Measurements from ENCODE around the gene MBD4. TPM values are rescaled to one million over a fixed set of nuclear protein-coding genes. Genes with fewer than 3 reads are reported as not detected.
"Not testable (repeated sequence)": the region's sequence is repeated elsewhere in the genome, so short reads cannot be mapped to it uniquely, and the experiment has no call there.

The MBD4 gene
- total RNA-seq, 4 donors from 2014 or later: 15.0 to 34.4 (median 30.4) TPM

- intact Hi-C loops (cut with DNase I; ENCODE audit: low total_unique reads) (no loop called here), in situ Hi-C loops (cut with MboI; ENCODE audit: low pct_ligation_motif_present in 1 of 4, low pct_unique_long_range_greater_than_20kb in 1 of 4, low sequenced_read_pairs in 3 of 4) (no loop called here)
- H3K9me3 ChIP-seq: no peaks in the 10 kb centered on the region
- no peak for DNase-seq
- H3K4me3 ChIP-seq: no peak overlapping the region
- no peak overlapping the region for H3K27ac ChIP-seq
- TF ChIP-seq POLR2AphosphoS5 (IDR thresholded peaks at IDR 0.05): no peak
- TF ChIP-seq EP300 (IDR thresholded peaks at IDR 0.05; ENCODE audit: low read depth): no peak
- no peak for TF ChIP-seq CTCF (IDR thresholded peaks at IDR 0.05)
- no peak for TF ChIP-seq POLR2A (IDR thresholded peaks at IDR 0.05)
- no peaks in the 10 kb centered on the region for H3K27me3 ChIP-seq
- peaks cover 0 to 4% (median 0%) of the 10 kb centered on the region in 4 donors for H3K4me1 ChIP-seq
- peaks cover 0 to 6% (median 0%) of the 10 kb centered on the region in 4 donors for H3K36me3 ChIP-seq
- WGBS, 2 donors (ENCODE audit: low coverage in 1 of 2): 71 to 82% methylated on average over 4 to 18 of the region's 18 CpGs
Observed at GRCh38 chr3:129384594-129385323, 55.0 kb downstream of the MBD4 start.

GRCh38 chr3:129384103-129384502 is 55.6 kb downstream of the MBD4 start:
- DNase-seq; intact Hi-C loops (cut with DNase I; ENCODE audit: low total_unique reads); in situ Hi-C loops (cut with MboI; ENCODE audit: low pct_ligation_motif_present in 1 of 4, low pct_unique_long_range_greater_than_20kb in 1 of 4, low sequenced_read_pairs in 3 of 4); H3K27ac ChIP-seq; H3K36me3 ChIP-seq; H3K27me3 ChIP-seq; H3K4me3 ChIP-seq; H3K4me1 ChIP-seq; H3K9me3 ChIP-seq: not testable (repeated sequence)
- 69% methylated on average over 5 of the region's 5 CpGs; no CpG with 5 or more reads in 1 of the 2 donors for WGBS, 2 donors (ENCODE audit: low coverage in 1 of 2)

GRCh38 chr3:129383292-129383860 is 56.4 kb downstream of the MBD4 start:
- WGBS, 2 donors (ENCODE audit: low coverage in 1 of 2): 0 to 41% methylated on average over 1 to 6 of the region's 6 CpGs

GRCh38 chr3:129382366-129382765 is 57.4 kb downstream of the MBD4 start:
- Histone ChIP-seq H3K9me3 (no peaks in the 10 kb centered on the region), H3K36me3 (no peaks in the 10 kb centered on the region), H3K27ac (no peak overlapping the region), H3K27me3 (no peaks in the 10 kb centered on the region), H3K4me1 (peaks cover 0 to 6% (median 3%) of the 10 kb centered on the region in 4 donors), H3K4me3 (no peak overlapping the region)
- no peak for DNase-seq
- 71% methylated on average over 2 of the region's 2 CpGs; no CpG with 5 or more reads in 1 of the 2 donors for WGBS, 2 donors (ENCODE audit: low coverage in 1 of 2)
- TF ChIP-seq EP300 (IDR thresholded peaks at IDR 0.05; ENCODE audit: low read depth) (no peak), CTCF (IDR thresholded peaks at IDR 0.05) (no peak), POLR2AphosphoS5 (IDR thresholded peaks at IDR 0.05) (no peak)
- intact Hi-C loops (cut with DNase I; ENCODE audit: low total_unique reads) (no loop called here), in situ Hi-C loops (cut with MboI; ENCODE audit: low pct_ligation_motif_present in 1 of 4, low pct_unique_long_range_greater_than_20kb in 1 of 4, low sequenced_read_pairs in 3 of 4) (no loop called here)

More at GRCh38 chr3:129383292-129383860, 56.4 kb downstream of the MBD4 start:
- intact Hi-C loops (cut with DNase I; ENCODE audit: low total_unique reads): no loop called here
- Histone ChIP-seq H3K4me3 (no peak overlapping the region), H3K27ac (no peak overlapping the region), H3K27me3 (no peaks in the 10 kb centered on the region), H3K9me3 (no peaks in the 10 kb centered on the region), H3K36me3 (no peaks in the 10 kb centered on the region), H3K4me1 (peaks cover 0 to 6% (median 3%) of the 10 kb centered on the region in 4 donors)
- peak; percentile 42 for DNase-seq
- TF ChIP-seq CTCF (IDR thresholded peaks at IDR 0.05) (peak; percentile 44 to 59 (median 55)), EP300 (IDR thresholded peaks at IDR 0.05; ENCODE audit: low read depth) (no peak)
- in situ Hi-C loops (cut with MboI; ENCODE audit: low pct_ligation_motif_present in 1 of 4, low pct_unique_long_range_greater_than_20kb in 1 of 4, low sequenced_read_pairs in 3 of 4): no loop called here

Small RNA genes lying within 50 kb of the gene (small RNA-seq; reads per million reads assigned to genes)
- 5.3 to 35.3 (median 7.0) reads per million in 4 donors for gene SNORA7B

Other genes starting within 250 kb of the MBD4 start
- gene COPG1, start 190.3 kb downstream of the MBD4 start, total RNA-seq: 100 to 1,000 TPM in 3 of 4 donors, 10 to 100 TPM in 1; 64.7 to 149 (median 116) TPM
- gene HMCES, start 161.1 kb downstream of the MBD4 start, total RNA-seq: 10 to 100 TPM; 11.3 to 32.6 (median 23.9) TPM
- gene EFCAB12, start 11.3 kb downstream of the MBD4 start, total RNA-seq: under 1 TPM in 2 of 4 donors, not detected in 2; 0.14 to 0.32 TPM
- 10 to 100 TPM; 15.0 to 77.6 (median 16.7) TPM for gene IFT122, start 276 bp upstream of the MBD4 start, total RNA-seq
- not detected for gene RHO, start 88.7 kb upstream of the MBD4 start, total RNA-seq
- gene H1-8, start 103.2 kb upstream of the MBD4 start, total RNA-seq: not detected
- gene PLXND1, start 166.7 kb upstream of the MBD4 start, total RNA-seq: 10 to 100 TPM; 26.4 to 71.8 (median 35.8) TPM